Tibial artery (tissue), 4 donors: Measurements from ENCODE around the gene OXCT1.

Source experiments
- DNase-seq, 2 donors: peaks; one replicate each; pipeline ENCODE4 v3.0.0-alpha.2; 2019
- H3K27ac ChIP-seq, 2 donors: fragments of 200-600 bp; sonication (generic) in 1 of 2; 1 replicate in 1 of 2; 2 replicates in 1 of 2; pipeline ENCODE4 v1.5.1; 2018 to 2019; ENCODE audit warnings: mild to moderate bottlenecking in 1 of 2
- H3K27me3 ChIP-seq, 2 donors: fragments of 200-600 bp; sonication (generic) in 1 of 2; one replicate each; pipeline versions ENCODE4 v1.5.1 to v1.6.0; 2016 to 2019
- H3K36me3 ChIP-seq, 3 donors: fragments of 200-600 bp; sonication (generic) in 2 of 3; one replicate each; pipeline ENCODE4 v1.5.1; 2016 to 2019; ENCODE audit warnings: mild to moderate bottlenecking in 2 of 3
- H3K4me1 ChIP-seq, 4 donors: fragments of 200-600 bp; sonication (generic) in 2 of 4; 1 replicate in 3 of 4; 2 replicates in 1 of 4; pipeline ENCODE4 v1.5.1; 2016 to 2019
- H3K4me3 ChIP-seq, 2 donors: fragments of 200-600 bp; sonication (generic) in 1 of 2; 1 replicate in 1 of 2; 2 replicates in 1 of 2; pipeline ENCODE4 v1.5.1; 2018 to 2019; ENCODE audit warnings: mild to moderate bottlenecking in 2 of 2
- H3K9me3 ChIP-seq, 3 donors: fragments of 200-600 bp; sonication (generic) in 1 of 3; one replicate each; pipeline ENCODE4 v1.5.1; 2016 to 2019
- CTCF ChIP-seq, 2 experiments: fragments of 200-600 bp in 1 of 2; fragments of 450-650 bp in 1 of 2; IDR thresholded peaks; one replicate each; pipeline ENCODE4 v1.5.1; 2017 to 2019; ENCODE audit warnings: antibody characterized with exemption in 2 of 2, mild to moderate bottlenecking in 1 of 2, moderate library complexity in 1 of 2
- intact Hi-C: fragments of 100-400 bp; cut with DNase I; formaldehyde crosslinking; loops from one replicate; pipeline ENCODE4 v1.15.0; 2023; ENCODE audit warnings: low total_unique reads

The OXCT1 gene

DNA sequence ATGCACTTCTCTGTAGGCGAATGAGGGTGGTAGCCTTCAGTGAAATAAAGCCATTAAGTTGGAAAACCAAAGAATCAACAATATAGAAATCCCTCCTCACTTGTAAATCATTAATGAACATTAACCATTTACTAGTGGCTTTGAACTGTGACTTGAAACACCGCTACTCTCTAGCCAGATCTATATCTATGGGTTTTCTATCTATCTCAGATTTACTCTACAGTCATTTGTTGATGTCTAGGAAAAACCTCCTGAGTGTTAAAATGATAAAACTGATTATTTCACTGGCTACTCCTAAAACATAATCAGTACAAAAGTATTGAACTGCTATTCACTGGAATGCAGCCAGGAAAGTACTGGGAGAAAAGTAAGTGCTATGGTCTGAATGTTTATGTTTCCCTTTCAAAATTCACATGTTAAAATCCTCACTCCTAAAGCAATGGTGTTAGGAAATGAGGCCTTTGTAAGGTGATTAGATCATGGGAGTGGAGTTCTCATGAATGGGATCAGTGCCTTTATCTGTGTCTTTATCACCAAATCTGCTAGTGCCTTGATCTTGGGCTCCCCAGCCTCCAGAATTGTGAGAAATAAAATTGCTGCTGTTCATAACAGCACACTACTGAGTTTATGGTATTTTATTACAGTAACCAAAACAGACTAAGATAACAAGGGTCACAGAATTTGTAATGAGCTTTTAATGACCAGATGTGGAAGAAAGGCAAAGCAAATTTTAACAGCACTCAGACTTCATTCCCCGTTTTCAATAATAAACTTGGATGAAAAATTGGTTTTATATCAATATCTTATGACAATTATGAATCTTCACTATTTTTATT is 8.6 kb upstream of the OXCT1 start:
- H3K4me3 ChIP-seq = no peak overlapping the region
- DNase-seq = no peak
- H3K27me3 ChIP-seq = no peaks in the 10 kb centered on the region
- H3K36me3 ChIP-seq = no peaks in the 10 kb centered on the region
- H3K27ac ChIP-seq = no peak overlapping the region
- TF ChIP-seq CTCF (IDR thresholded peaks at IDR 0.05) = no peak
- intact Hi-C loops = no loop called here
- H3K4me1 ChIP-seq = no peaks in the 10 kb centered on the region
- no peaks in the 10 kb centered on the region for H3K9me3 ChIP-seq

- Histone ChIP-seq H3K36me3 (no peaks in the 10 kb centered on the region), H3K4me1 (no peaks in the 10 kb centered on the region), H3K27ac (no peak overlapping the region), H3K27me3 (no peaks in the 10 kb centered on the region), H3K4me3 (no peak overlapping the region), H3K9me3 (no peaks in the 10 kb centered on the region)
- DNase-seq = no peak
- intact Hi-C loops = no loop called here
- TF ChIP-seq CTCF (IDR thresholded peaks at IDR 0.05) = no peak
These were observed 7.9 kb upstream of the OXCT1 start for GRCh38 chr5:41878173-41878572.

DNA sequence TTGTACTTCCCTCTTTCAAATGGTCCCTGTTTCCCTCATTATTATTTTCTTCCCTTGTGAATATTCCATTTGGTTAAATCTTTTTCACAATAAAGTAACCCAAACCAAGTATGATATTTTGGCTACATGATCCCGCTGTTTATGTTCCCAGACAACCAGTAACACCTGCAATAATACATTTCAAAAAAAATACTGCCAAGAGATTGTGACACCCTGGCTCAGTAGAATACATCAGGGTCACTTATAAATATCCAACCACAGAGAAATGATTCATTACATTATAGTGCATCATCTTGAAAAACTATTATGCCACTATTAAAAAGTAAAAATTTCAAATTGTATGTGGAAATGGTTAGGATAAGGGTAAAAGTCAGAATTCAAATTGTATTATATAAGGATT is 7.2 kb upstream of the OXCT1 start:
- intact Hi-C loops = no loop called here
- no peaks in the 10 kb centered on the region for H3K9me3 ChIP-seq
- H3K27me3 ChIP-seq = no peaks in the 10 kb centered on the region
- no peak for TF ChIP-seq CTCF (IDR thresholded peaks at IDR 0.05)
- H3K27ac ChIP-seq = no peak overlapping the region
- H3K4me1 ChIP-seq = peaks cover 0 to 3% (median 0%) of the 10 kb centered on the region in 4 donors
- no peak overlapping the region for H3K4me3 ChIP-seq
- no peaks in the 10 kb centered on the region for H3K36me3 ChIP-seq
- no peak for DNase-seq

GRCh38 chr5:41876678-41877077 is 6.5 kb upstream of the OXCT1 start:
- no peaks in the 10 kb centered on the region for H3K36me3 ChIP-seq
- no peak for DNase-seq
- no peak overlapping the region for H3K4me3 ChIP-seq
- no peak for TF ChIP-seq CTCF (IDR thresholded peaks at IDR 0.05)
- no peaks in the 10 kb centered on the region for H3K9me3 ChIP-seq
- H3K27ac ChIP-seq = no peak overlapping the region
- intact Hi-C loops = no loop called here
- peaks cover 0 to 9% (median 1%) of the 10 kb centered on the region in 4 donors for H3K4me1 ChIP-seq
- H3K27me3 ChIP-seq = no peaks in the 10 kb centered on the region

- Histone ChIP-seq H3K36me3 (no peaks in the 10 kb centered on the region), H3K27me3 (no peaks in the 10 kb centered on the region), H3K27ac (no peak overlapping the region), H3K4me1 (peaks cover 0 to 22% (median 13%) of the 10 kb centered on the region in 4 donors), H3K9me3 (no peaks in the 10 kb centered on the region), H3K4me3 (no peak overlapping the region)
- no peak for DNase-seq
- intact Hi-C loops = no loop called here
- no peak for TF ChIP-seq CTCF (IDR thresholded peaks at IDR 0.05)
These were observed 4.9 kb upstream of the OXCT1 start for GRCh38 chr5:41875121-41875520.
